Fibroblast of skin of left biceps (primary cell): ENCODE measurements around the gene SPATA24.
"Not testable (repeated sequence)": the region's sequence is repeated elsewhere in the genome, so short reads cannot be mapped to it uniquely, and the experiment has no call there.

ENCODE experiments used
- DNase-seq, 2 experiments: peaks; one replicate each; pipeline ENCODE4 v3.0.0-alpha.2; 2013; ENCODE audit warnings: low read depth in 2 of 2

The SPATA24 gene

DNA sequence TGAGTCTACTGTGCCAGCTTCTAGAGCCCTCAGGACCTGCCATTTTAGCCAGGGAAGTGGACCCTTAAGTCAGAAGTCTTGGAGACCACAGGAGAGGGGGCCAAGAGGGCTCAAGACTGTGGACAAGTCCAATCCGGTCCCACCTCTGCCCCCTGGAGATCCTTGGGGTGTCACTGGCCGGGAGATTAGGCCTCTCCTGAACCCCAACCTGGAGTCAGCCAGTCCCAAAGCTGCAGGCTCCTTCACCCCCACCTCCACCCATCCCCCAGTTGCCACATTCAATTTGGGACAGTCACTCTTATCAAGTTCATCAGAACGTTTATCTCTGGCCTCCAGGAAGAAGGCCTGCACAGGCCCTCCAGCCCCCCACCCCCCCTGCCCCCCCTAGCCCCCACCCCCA, 21.1 kb downstream of the SPATA24 start:
- no peak for DNase-seq

DNA sequence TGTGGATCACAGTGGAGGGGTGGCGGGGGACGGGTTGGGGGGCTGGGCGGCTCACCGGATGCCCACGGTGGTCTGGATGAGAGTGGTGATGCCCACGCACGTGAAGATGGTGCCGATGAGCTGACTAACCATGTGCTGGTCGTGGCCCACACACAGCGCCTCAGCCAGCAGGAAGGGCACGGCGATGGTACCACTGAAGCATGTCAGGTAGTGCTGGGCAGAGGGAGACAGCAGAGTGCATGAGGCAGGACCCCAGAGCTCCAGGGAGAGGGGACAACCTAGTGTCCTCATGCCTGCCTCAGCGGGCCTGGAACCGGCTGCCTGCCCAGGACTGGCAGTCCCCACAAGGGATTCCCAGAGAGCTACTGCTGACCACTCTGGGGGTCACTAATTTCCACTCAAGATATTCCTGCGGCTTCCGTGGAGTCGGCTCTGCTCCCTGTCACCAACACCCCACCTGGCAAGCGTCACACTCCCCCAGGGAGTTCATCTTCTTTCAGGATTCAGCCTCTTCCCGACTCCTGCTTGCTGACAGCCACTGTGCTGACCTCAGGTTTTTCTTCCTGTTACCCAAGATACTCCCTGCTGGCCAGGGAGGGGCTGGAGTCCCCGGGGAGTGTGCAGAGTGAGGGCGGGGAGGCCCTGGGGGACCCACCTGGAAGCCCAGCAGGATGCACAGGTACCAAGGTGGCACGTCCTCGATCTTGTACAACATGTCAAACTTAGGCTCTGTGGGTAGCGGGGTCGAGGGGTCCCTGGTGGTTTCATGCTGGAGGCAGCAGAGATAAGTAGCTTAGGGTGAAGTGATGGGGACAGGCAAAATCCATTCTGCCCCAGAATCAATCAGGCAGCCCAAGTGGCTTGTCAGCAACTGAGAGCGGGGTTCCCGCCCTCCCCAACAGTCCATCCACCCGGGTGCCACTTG, 21.8 kb downstream of the SPATA24 start:
- no peak for DNase-seq

DNA sequence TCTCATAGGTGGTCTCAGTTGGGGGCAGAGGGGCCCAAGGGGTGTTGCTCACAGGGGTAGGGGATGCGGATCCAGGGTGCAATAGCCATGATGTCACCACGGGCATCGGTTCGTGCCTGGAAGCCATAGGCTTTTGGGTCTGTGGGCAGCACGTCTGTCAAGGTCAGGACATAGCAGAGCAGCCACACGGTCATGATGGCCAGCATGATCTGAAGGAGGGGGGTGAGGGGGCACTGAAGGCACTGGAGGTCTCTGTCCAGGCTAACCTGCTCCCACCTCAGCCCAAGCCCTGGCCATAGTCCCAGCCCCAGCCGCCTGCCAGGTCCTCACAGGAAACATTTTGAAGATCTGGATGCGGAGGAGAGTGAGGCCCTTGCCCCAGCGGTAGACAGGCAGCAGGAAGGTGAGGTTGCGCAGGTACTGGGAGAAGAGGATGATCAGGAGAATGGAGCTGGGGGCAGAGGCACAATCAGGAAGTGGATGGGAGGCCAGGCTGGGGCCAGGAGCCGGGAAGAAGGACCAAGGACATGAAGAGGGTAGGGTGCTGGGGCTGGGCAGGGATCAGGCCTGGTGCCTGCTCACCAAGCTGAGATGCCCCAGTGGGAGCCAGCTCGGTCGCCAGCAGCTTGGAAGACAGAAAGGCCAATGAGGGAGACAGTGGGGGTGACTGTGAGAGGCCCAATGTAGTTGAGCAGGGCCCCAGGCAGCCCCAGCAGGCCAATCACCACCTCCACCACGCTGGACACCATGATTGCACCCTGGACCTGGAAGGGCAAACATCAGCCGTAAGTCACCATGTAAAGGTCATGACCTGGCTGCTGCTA, 24.1 kb downstream of the SPATA24 start:
- DNase-seq = no peak

DNA sequence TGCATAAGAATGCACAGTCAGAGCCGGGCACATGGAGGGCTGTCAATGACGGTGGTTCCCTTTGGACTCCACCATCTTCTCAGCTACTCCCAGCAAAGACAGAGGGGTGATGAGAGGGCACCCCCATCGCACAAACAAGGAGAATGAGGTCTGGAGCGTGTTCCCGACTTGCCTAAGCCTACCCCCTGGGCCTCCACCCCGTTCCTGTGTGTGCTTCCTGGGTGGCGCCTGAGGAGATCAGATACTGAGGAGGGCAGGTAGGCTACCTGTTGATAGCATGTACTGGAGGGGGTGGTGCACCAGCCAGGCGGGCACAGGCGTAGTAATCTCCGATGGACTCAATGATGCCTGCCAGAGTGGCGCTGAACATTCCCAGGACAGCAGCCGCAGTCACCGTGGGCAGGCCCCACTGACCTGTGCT, 24.9 kb downstream of the SPATA24 start:
- DNase-seq = no peak

DNA sequence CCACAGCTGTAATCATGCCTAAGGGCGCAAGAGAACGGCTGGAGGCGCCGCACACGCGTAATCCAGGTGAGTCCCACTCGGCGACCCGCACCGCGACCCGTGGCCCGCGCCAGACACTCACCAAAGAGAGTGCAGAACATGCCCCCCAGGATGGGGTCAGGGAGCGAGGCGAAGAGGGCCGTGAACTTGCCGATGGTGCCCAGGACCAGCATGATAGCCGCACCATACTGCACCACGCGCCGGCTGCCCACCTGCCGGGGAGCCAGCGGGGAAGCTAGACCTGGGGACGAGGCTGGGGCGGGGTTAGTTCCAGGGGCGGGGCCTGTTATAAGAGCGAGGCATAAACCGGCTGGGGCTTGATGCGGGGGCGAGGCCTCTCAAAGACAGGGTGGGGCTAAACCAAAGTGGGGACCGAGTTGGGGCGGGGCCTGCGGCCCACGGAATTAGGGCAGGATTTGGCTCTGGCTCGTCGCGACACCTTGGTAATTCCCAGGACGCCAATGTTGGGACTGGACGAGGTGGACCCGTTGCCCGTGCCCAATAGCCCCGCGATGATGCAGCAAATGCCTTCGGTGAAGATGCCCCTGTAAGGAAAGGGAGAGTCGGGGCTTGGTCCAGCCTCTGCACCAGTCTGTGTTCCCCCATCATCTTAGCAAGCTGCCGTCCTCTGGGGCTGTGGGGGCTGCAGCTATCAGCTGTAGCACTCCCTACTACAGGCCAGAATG, 25.6 kb downstream of the SPATA24 start:
- no peak for DNase-seq

DNA sequence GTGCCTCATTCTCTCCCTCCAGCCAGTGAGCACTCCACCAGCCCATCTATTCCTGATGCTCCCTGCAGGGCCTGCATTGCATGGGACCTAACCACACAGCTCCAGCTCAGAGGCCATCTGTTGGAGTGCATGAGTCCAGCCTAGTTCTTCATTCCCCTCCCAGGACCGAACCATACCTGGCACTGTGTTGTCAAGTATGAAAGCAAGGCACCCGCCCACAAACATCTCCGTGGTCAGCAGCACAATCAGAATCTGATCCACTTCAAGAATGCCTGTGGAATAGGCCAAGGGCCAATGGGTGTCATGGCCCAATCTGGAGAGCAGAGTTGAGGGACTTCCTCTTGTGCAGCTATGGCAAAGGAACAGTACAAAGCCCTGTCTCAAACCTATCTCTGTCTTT, 26.7 kb downstream of the SPATA24 start:
- DNase-seq = no peak

DNA sequence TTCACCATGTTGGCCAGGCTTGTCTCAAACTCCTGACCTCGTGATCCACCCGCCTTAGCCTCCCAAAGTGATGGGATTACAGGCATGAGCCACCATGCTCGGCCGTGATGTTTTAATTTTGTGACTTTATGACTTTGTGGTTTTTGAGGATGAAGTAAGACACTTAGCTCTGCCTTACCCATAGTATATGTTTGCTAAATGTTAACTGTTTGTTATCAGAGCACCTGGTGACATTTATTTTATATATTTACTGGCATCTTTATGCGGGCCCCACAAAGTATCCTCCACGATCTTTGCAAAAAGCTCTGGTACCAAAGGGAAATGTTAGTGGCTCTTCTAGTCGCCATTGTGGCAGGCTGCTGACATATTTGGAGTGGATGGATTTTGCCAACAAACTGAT, 27.5 kb downstream of the SPATA24 start:
- no peak for DNase-seq

DNA sequence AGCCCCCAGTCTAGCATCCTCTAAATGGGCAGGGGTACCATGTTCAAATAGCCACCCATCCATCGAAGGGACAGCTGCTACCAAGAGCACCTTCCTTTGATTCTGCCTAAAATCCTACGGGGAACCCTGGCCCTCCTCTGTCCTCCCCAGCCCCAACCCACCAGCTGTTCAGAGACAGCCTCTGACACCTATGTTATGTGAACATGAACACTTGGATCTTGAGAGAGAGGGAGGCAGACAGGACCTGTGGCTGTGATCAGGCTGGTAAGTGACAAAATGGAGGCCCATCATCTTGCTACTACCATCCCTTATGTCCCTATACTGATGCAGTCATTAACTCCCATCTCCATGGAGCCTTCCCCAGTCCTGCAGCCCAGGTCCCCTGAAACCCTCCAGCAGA, 29.0 kb downstream of the SPATA24 start:
- DNase-seq = no peak

DNA sequence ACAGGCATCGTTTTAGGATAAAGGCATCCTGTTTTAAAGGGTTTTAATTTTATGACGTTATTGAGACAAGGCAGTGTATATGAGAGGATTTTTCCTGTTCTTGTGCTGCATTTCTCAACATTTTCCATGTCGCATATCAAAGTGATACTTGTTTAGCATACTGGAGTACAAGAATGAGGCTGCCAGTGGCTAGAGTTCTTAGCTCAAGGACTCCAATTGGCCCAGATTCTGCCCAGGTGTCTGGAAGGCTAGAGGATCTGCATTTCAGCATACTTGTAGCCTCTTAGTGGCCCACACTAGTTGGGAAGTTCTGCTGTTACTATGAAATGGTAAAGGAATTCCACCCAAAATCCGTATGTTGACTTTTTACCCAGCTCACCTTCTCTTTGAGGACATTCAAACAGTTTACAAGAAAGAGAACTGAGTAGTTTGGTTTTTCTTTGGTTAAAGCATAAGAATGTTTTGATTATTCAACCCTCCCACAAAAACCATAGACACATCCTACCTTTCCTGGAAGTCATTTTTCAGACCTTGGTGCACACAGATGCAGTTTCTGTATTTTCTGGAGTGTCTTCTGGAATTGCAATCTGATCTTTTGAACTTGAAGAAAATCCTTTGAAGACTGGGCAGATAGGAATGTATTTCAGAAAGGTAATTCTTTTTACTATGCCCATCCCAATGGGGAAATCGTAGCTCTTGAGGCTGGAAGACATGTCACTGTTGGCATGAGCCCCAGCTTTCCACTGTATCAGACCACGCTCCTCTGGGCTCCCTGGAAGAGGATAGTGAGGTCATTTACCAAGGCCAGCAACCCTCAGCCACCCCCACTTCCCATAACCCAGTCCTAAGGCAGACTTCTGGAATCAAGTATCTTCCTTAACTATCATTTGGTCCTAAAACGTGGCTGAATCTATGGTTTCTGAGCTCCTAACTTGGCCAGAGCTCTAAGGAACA, 32.1 kb downstream of the SPATA24 start:
- DNase-seq = no peak

DNA sequence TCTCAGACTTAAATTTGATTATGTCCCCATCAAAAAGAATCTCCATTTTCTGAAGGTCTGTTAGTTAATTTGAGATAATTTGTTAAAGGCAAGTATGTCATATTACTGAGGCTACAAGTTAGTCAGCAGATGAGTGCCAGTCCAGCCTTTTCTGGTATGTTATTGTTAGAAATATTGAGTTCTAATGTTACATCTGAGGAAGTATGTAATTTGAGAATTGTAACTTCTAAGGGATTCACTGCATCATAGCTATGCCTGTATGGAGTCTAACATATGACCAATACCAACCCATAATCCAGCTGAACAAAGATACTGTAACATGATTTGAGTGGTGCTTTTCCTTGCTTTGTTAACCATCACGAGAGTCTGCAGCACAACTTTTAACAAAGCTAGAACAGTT, 34.7 kb downstream of the SPATA24 start:
- DNase-seq = peak; percentile 23 to 25

DNA sequence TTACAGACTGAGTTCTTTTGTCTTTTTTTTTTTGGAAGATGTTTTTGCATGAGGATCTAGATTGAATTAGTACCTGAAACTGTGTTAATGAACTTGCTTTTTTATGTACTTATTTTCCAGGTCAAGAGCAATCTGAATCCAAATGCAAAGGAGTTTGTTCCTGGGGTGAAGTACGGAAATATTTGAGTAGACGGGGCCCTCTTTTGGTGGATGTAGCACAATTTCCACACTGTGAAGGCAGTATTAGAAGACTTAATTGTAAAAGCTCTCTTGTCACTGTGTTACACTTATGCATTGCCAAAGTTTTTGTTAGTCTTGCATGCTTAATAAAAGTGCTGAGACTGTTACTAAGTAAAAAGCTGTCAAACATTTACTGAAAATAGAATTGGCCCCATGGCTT, 35.3 kb downstream of the SPATA24 start:
- DNase-seq = no peak

DNA sequence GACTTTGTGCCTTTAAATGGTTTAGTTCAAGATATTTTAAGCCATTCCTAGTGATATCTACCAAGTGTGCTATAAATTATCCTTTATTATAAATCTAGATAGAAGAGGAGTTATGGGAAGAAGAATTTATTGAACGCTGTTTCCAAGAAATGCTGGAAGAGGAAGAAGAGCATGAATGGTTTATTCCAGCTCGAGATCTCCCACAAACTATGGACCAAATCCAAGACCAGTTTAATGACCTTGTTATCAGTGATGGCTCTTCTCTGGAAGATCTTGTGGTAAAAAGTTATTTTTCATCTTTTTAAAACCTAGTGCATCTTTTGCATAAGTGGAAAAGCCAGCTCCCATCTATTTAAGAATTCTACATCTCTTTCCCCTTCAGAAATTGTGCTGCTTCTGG, 39.4 kb downstream of the SPATA24 start:
- DNase-seq = no peak

DNA sequence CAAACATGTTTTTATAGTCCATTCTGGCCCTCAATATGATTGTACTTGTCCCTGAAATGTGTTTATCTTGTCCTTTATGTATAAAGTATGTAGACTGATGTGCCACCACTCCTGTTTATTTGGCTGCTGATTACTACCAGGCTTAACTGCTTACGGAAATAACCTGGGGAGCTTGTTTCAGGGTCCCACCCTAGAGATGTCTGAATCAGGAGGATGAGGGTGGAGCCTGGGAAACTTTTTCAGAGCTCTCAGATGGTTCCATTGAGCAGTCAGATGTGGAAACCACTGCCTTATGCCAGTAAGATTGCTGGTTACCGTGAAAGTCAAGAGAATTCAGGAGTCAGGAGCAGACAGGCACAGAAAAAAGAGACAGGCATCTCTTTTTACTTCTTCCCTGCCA, 40.0 kb downstream of the SPATA24 start:
- DNase-seq = no peak

DNA sequence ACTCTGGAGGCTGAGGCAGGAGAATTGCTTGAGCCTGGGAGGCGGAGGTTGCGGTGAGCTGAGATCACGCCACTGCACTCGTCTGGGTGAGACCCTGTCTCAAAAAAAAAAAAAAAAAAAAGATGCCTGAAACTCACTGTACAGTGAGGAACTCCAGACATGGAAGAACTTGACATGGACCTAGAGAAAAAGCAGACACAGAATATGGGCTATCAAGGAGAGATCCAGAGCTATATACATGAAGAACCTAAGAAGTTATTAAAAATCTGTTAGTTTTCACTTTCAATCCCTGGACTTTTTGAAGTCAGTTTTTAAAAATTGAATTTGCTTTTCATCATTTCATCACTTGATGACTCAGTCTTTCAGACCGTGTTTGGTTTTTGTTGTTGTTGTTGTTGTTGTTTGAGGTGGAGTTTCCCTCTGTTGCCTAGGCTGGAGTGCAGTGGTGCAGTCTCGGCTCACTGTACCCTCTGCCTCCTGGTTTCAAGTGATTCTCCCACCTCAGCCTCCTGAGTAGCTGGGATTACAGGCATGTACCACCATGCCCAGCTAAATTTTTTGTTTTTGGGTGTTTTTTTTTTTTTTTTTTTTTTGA, 42.0 kb downstream of the SPATA24 start:
- no peak for DNase-seq

DNA sequence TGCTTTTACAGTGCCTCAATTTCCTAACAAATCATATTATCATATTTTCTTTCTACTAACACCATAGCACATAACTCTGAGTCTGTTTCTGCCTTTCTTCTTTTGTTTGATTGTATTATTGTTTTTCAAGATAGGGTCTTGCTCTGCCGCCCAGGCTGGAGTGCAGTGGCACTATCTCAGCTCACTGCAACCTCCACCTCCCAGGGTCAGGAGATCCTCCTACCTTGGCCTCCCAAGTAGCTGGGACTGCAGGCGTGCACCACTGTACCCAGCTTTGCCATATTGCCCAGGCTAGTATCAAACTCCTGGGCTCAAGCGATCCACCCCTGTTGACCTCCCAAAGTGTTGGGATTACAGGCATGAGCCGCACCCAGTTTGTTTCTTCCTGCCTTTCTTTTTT, 43.5 kb downstream of the SPATA24 start:
- no peak for DNase-seq

DNA sequence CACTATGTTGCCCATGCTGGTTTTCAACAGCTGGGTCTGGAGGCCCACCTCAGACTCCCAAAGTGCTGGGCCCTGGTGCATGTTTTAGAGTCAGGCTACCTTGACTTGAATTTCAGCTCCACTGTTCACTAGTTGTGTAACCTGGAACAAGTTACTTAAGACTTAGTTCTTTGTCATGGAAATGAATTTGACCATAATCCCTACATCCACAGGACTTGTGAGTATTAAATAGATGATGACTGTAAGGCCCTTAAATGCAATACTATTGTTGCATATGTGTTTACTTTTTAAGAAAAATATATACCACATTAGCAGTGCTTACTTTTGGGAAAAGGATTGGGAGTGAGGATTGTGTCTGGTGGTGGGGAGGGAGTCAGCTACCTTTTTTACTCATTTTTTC, 45.8 kb downstream of the SPATA24 start:
- no peak for DNase-seq

DNA sequence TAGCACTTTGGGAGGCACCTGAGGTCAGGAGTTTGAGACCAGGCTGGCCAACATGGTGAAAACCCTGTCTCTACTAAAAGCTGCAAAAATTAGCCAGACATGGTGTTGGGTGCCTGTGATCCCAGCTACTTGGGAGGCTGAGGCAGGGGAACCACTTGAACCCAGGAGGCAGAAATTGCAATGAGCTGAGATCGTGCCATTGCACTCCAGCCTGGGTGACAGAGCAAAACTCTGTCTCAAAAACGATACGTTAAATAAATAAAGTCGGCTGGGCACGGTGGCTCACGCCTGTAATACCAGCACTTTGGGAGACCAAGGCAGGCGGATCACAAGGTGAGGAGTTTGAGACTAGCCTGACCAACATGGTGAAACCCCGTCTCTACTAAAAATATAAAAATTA, 48.0 kb downstream of the SPATA24 start:
- DNase-seq = not testable (repeated sequence)

DNA sequence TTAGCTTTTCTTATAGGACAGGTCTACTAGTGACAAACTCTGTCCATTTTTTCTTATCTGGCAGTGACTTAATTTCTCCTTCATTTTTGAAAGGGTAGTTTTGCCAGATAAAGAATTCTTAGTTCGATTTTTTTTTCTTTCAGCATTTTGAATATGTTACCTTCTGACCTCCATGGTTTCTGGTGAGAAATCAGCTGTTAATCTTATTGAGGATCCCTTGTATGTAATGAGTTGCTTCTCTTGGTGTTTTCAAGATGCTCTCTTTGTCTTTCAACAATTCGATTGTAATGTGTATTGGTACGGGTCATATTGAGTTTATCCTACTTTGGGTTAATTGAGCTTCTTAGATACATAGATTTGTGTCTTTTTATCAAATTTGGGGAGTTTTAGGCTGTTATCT, 49.7 kb downstream of the SPATA24 start:
- DNase-seq = no peak

DNA sequence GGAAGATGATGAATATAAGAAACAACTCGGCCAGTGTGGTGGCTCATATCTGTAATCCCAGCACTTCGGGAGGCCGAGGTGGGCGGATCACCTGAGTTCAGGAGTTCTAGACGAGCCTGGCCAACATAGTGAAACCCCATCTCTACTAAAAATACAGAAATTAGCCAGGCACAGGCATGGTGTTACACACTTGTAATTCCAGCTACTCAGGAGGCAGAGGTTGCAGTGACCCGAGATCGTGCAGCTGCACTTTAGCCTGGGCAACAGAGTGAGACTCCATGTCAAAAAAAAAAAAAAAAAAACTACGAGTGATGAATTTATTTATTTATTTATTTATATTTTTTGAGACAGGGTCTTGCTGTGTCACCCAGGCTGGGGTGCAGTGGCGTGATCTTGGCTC, 56.0 kb downstream of the SPATA24 start:
- not testable (repeated sequence) for DNase-seq
